Peyer's patch (tissue), 4 donors: Measurements from ENCODE around the gene PATJ.
"Not testable (repeated sequence)": the region's sequence is repeated elsewhere in the genome, so short reads cannot be mapped to it uniquely, and the experiment has no call there.

Experiments
- POLR2A ChIP-seq, 2 donors: fragments of 450-650 bp; IDR thresholded peaks; one replicate each; pipeline ENCODE4 v1.5.1; 2017; ENCODE audit warnings: antibody characterized with exemption in 2 of 2, mild to moderate bottlenecking in 2 of 2, moderate library complexity in 2 of 2
- TF ChIP-seq, protein P1 (sequence below), 6 experiments: fragments of 450-650 bp in 4 of 6; fragments of 200-600 bp in 2 of 6; sonication (generic) in 1 of 6; IDR thresholded peaks; one replicate each; pipeline ENCODE4 v1.5.1; 2017 to 2019; ENCODE audit warnings: antibody characterized with exemption in 6 of 6, mild to moderate bottlenecking in 3 of 6, moderate library complexity in 1 of 6

- TF ChIP-seq, protein P1, sequence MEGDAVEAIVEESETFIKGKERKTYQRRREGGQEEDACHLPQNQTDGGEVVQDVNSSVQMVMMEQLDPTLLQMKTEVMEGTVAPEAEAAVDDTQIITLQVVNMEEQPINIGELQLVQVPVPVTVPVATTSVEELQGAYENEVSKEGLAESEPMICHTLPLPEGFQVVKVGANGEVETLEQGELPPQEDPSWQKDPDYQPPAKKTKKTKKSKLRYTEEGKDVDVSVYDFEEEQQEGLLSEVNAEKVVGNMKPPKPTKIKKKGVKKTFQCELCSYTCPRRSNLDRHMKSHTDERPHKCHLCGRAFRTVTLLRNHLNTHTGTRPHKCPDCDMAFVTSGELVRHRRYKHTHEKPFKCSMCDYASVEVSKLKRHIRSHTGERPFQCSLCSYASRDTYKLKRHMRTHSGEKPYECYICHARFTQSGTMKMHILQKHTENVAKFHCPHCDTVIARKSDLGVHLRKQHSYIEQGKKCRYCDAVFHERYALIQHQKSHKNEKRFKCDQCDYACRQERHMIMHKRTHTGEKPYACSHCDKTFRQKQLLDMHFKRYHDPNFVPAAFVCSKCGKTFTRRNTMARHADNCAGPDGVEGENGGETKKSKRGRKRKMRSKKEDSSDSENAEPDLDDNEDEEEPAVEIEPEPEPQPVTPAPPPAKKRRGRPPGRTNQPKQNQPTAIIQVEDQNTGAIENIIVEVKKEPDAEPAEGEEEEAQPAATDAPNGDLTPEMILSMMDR (IDR thresholded peaks at IDR 0.05) = not testable (repeated sequence)
- TF ChIP-seq POLR2A (IDR thresholded peaks at IDR 0.05) = not testable (repeated sequence)
Measured at GRCh38 chr1:61844664-61845063, 102.4 kb downstream of the PATJ start.
